ENCODE data around the gene SPDYE17.
"Not testable (repeated sequence)": the region's sequence is repeated elsewhere in the genome, so short reads cannot be mapped to it uniquely, and the experiment has no call there.

DNA sequence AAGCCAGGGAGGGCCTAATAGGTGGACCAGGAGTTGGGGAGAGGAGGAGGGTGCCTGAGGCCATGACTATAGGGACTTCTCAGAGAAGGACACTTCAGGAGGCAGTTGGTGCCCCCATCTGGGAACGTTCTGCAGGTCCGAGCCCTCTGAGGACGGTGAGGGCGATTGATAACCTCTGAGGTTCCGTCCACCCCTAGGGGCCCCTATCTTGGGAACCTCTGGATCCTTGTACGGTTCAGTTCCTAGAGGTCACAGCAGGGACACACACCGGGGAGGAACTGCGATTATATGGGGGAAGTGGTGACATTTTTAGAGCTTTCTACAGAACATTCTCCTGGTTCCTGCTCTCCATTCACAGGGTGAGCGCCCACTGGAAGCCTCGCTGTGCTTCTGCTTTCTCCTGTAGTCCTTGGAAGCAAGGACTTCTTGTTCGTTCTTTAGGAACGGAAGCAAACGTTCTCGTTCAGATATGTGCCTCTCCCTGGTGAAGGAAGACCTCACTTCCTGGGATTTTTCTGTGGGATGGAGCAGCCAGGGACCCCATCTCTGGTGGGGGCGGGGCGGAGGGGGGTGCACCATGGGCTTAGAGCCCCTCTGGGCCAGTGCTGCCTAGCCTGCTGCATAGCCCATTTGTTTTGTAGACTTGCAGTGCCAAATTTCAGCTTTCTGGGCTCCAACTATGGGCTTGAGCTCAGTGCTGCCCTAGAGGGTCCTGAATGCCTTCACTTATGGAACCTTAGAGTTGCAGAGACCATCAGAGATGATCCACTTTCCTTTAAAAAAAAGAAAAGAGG lies 46.0 kb downstream of the SPDYE17 start:
- not testable (repeated sequence) for TF ChIP-seq NR1H2 (CRISPR knock-in tag; IDR thresholded peaks at IDR 0.05); CTCF (IDR thresholded peaks at IDR 0.05); ZNF281 (CRISPR knock-in tag; IDR thresholded peaks at IDR 0.05); ZNF138 (CRISPR knock-in tag; conservative IDR thresholded peaks at IDR 0.05); NFYB (CRISPR knock-in tag; conservative IDR thresholded peaks at IDR 0.05; ENCODE audit: low read depth)

Data from WTC11 (cell line).